H1 (cell line): ENCODE data around the gene PAEP. TPM values are rescaled to one million over a fixed set of nuclear protein-coding genes. Genes with fewer than 3 reads are reported as not detected.

Experiments
- CTCF ChIP-seq, 3 experiments: IDR thresholded peaks; 1 replicate in 2 of 3; 2 replicates in 1 of 3; pipeline versions ENCODE4 v1.5.1 to v1.6.1; 2011; ENCODE audit warnings: low read length in 3 of 3, mild to moderate bottlenecking in 3 of 3, inconsistent platforms in 2 of 3, low read depth in 1 of 3, moderate library complexity in 1 of 3; ENCODE audit not compliant: insufficient read depth in 1 of 3; ENCODE audit errors: control extremely low read depth in 1 of 3
- polyA plus RNA-seq, 7 experiments: library from polyadenylated mRNA; depleted of rRNA in 3 of 7; stranded (reverse) in 5 of 7; unstranded in 2 of 7; fragments of >200 nt in 5 of 7; fragments of 200-250 nt in 2 of 7; gene quantifications; 1 replicate in 5 of 7; 2 replicates in 1 of 7; 4 replicates in 1 of 7; pipeline versions ENCODE4 v1.2.1 to v1.2.3, GENCODE V29; 2011 to 2013; ENCODE audit warnings: missing spikeins in 2 of 7, mixed read lengths in 2 of 7
- total RNA-seq: library from RNA; stranded (reverse); fragmentation: NEBNext Ultra II Directional; extraction: Animal tissue kit (Norgen Biotek cat#: 25700); gene quantifications from 2 replicates; pipeline ENCODE4 v1.2.1, GENCODE V29; 2021

The PAEP gene
- total and polyA plus RNA-seq, 2 of the 8 experiments (the other 6 are each of a cell fraction or from before 2014, with no cell fraction given): not detected

DNA sequence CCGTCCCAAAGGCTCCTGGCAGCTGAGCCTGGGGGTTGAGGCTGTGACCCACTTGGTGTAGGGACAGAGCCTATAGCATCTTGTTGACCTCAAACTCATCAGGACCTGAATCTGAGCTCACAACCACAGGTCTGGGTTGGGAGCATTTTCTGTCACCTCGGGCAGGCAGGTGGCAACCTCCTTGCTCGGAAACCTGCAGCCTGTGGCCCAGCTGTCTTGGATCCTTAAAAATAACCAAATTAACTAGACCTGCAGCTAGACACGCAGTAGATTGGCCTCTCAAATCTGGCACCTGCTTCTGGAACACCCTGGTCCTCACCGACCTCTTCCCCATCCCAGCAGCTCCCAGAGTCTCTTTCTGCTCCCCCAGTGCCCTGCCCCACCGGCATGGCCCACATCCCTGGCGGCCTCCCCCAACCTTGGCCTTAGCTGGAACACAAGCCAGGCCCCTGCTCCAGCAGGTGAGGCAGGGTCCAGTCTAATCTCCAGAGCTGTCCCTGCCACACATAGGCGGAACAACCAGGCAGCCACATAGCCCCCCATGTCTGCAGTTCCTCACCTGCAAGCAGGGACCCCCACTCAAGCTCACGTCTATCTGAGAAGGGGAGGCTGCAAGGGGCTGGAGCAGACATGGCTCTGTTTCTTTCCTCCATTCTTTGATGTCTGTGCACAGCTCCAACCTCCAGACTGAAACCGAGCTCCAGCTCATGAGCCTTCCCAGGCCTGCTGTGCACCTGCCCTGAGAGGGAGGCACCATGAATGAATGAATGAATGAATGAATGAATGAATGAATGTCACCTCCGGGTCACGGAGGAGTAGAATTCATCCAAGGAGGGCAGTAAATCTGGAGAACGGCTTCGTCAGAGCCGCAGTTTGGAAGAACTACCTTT, 28.3 kb downstream of the PAEP start (continued):
- TF ChIP-seq CTCF (IDR thresholded peaks at IDR 0.05; ENCODE audit: control extremely low read depth in 1 of 3, insufficient read depth in 1 of 3, low read depth in 1 of 3, low read length in 3 of 3): no peak
